Left hindlimb (tissue), 1 donor: ENCODE measurements around the gene PKP4.

Experiments
- DNase-seq: peaks from one replicate; pipeline ENCODE4 v3.0.0-alpha.2; 2018

Gene PKP4

GRCh38 chr2:158656492-158657229, 199.9 kb downstream of the PKP4 start:
- DNase-seq: no peak

- DNase-seq: no peak
Measured at GRCh38 chr2:158658396-158658795, 201.6 kb downstream of the PKP4 start.

- DNase-seq: no peak
Measured at GRCh38 chr2:158659483-158659882, 202.7 kb downstream of the PKP4 start.

- no peak for DNase-seq
Measured at GRCh38 chr2:158661231-158661630, 204.5 kb downstream of the PKP4 start.

- DNase-seq: no peak
Measured at GRCh38 chr2:158662421-158662820, 205.7 kb downstream of the PKP4 start.

- no peak for DNase-seq
Measured at GRCh38 chr2:158663796-158664195, 207.0 kb downstream of the PKP4 start.

- DNase-seq: no peak
Measured at GRCh38 chr2:158664987-158665386, 208.2 kb downstream of the PKP4 start.

- no peak for DNase-seq
Measured at GRCh38 chr2:158665536-158666302, 209.0 kb downstream of the PKP4 start.

- DNase-seq: no peak
Measured at GRCh38 chr2:158666969-158667368, 210.2 kb downstream of the PKP4 start.

GRCh38 chr2:158667586-158667985, 210.8 kb downstream of the PKP4 start:
- DNase-seq: no peak

- peak; percentile 61 for DNase-seq
Measured at GRCh38 chr2:158668001-158668765, 211.4 kb downstream of the PKP4 start.

- no peak for DNase-seq
Measured at GRCh38 chr2:158670292-158670691, 213.5 kb downstream of the PKP4 start.

- no peak for DNase-seq
Measured at GRCh38 chr2:158671360-158672245, 214.9 kb downstream of the PKP4 start.

- no peak for DNase-seq
Measured at GRCh38 chr2:158676295-158676694, 219.5 kb downstream of the PKP4 start.

GRCh38 chr2:158676696-158677095, 219.9 kb downstream of the PKP4 start:
- no peak for DNase-seq

- DNase-seq: no peak
Measured at GRCh38 chr2:158677542-158677941, 220.8 kb downstream of the PKP4 start.

GRCh38 chr2:158681816-158682215, 225.1 kb downstream of the PKP4 start:
- DNase-seq: no peak

- DNase-seq: no peak
Measured at GRCh38 chr2:158685646-158686045, 228.9 kb downstream of the PKP4 start.

- peak; percentile 64 for DNase-seq
Measured at GRCh38 chr2:158686210-158686691, 229.5 kb downstream of the PKP4 start.

GRCh38 chr2:158687315-158687714, 230.6 kb downstream of the PKP4 start:
- no peak for DNase-seq

- no peak for DNase-seq
Measured at GRCh38 chr2:158688721-158689120, 232.0 kb downstream of the PKP4 start.

- no peak for DNase-seq
Measured at GRCh38 chr2:158689391-158689790, 232.6 kb downstream of the PKP4 start.
